GM18907 (cell line): ENCODE measurements around the gene ROCK2.

Experiments used
- ATAC-seq: cut with Tn5 transposase; IDR thresholded peaks from one replicate; pipeline ENCODE4 v1.9.1; 2021; ENCODE audit warnings: mild to moderate bottlenecking, moderate library complexity; ENCODE audit not compliant: unreplicated experiment

ROCK2 gene

DNA sequence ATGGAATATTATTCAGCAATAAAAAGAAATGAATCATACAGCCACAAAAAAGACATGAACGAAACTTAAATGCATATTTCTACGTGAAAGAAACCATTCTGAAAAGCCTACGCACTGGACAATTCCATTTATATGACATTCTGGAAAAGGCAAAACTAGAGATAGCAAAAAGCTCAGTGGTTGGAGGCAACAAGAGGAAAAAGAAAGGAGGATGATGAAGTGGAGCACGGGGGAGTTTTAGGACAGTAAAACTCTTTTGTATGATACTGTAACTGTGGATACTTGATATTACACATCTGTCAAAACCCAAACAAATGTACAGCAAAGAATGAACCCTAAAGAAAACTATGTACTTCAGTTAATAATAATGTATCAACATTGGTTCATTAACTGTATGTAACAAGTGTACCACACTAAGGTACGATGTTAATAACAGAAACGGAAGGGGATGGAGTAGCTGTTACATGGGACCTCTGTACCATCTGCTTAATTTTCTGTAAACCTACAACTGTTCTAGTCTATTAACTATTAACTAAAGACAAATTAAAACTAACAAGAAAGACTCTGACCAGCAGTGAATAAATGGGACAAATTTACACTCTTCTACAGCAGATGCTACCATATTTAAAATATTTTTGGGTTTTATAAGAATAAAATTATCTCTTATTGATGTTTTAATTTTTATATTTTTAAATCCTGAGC lies 31.5 kb downstream of the ROCK2 start:
- no peak for ATAC-seq

DNA sequence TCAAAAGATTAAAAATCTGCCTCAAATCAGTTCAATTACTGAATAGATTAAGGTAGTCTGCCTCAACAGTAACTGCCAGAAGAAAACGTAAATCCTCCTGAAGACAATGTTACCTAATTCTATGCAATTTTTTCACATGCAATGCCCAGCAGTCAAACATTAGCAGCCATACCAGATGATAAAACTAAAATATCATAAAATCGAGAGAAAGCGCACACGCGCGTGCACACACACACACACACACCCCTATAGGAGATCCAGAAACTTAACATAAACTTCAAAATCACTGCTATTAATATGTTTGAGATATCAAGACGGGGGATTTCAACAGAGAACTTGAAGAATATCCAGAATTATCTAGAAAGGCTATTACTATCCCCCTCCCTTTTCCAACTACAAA lies 32.9 kb downstream of the ROCK2 start:
- no peak for ATAC-seq

GRCh38 chr2:11310212-11310611 lies 34.2 kb downstream of the ROCK2 start:
- no peak for ATAC-seq

GRCh38 chr2:11309706-11310105 lies 34.7 kb downstream of the ROCK2 start:
- ATAC-seq: no peak

DNA sequence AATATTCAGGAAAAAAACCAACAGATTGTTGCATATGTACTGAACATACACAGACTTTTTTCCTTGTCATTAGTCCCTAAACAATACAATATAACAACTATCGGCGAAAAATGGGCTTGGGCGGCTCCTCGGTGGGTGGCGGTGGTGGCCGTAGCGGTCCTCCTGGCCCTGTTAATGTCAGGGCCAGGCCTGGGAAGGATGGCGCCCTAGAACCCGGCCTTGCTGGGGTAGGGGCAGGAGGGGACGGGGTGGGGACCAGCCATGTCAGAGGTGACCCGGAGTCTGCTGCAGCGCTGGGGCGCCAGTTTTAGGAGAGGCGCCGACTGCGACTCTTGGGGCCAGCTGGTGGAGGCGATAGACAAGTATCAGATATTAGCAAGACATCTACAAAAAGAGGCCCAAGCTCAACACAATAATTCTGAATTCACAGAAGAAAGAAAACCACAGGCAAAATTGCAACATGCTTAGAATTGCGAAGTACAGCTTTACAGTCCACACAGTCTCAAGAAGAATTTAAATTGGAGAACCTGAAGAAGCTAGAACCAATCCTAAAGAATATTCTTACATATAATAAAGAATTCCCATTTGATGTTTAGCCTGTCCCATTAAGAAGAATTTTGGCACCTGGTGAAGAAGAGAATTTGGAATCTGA lies 36.5 kb downstream of the ROCK2 start:
- no peak for ATAC-seq

GRCh38 chr2:11305958-11306357 lies 38.5 kb downstream of the ROCK2 start:
- no peak for ATAC-seq

GRCh38 chr2:11305338-11305737 lies 39.1 kb downstream of the ROCK2 start:
- no peak for ATAC-seq

GRCh38 chr2:11304476-11304875 lies 40.0 kb downstream of the ROCK2 start:
- no peak for ATAC-seq

DNA sequence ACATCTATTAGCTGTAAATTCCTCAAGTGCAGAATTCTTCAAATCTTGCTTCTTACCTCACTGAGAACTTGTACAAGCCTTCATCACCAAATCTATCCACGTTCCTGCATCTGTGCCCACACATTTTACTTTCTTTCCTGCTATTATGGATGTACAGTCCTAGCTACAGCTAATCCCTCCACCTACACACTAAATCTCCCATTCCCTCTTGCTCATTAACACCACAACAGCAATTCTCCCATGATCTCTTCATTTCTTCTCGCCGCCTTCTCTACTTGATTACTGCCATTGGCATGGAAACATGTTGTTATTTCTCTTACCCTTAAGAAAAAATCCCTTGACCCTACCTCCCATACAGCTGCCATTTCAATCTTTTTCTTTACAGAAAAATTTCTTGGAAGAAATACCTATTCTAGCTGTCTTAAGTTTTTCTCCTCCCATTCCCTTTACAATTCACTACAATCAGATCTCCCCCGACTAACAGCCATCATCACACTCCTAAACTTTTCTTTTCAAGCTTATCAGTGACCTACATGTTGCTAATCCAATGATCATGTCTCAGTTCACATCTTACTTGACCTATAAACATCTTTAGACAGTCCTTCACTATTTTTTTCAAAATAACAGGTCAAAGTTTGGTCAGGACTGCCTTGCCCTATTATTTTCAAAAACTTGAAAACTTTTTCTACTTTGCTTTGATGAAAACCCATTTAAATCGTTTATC lies 41.0 kb downstream of the ROCK2 start:
- no peak for ATAC-seq

GRCh38 chr2:11299439-11299838 lies 45.0 kb downstream of the ROCK2 start:
- ATAC-seq: no peak

- ATAC-seq: no peak
These were observed 45.8 kb downstream of the ROCK2 start for GRCh38 chr2:11298592-11298991.

GRCh38 chr2:11296401-11296800 lies 48.0 kb downstream of the ROCK2 start:
- ATAC-seq: no peak

DNA sequence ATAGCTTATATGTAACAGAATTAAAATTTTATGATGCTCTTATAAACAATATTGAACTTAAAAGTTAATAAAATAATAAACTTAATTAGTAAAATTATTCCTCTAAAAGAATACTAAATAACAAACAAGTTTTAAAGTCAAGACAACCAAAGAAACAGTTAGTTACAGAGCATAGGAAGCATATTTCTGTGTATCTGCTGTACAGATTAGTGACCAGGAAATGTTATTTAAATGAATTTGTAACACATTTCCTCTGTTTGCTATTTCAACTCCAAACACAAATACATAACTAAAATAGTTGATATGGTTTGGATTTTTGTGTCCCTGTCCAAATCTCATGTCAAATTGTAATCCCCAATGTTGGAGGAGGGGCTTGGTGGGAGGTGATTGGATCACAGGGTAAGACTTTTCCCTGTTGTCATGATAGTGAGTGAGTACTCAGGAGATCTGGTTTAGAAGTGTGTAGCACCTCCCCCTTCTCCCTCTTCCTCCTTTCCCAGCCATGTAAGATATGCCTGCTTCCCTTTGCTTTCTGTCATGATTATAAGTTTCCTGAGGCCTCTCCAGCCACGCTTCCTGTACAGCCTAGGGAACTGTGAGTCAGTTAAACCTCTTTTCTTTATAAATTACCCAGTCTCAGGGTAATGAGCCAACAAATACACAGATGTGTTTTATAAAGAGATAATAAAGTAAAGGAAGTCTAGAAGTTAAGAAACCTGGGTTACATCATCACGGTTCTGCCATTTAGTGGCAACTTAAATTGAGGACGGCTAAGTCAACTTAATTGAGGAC lies 51.8 kb downstream of the ROCK2 start:
- ATAC-seq: no peak

- no peak for ATAC-seq
These were observed 53.7 kb downstream of the ROCK2 start for GRCh38 chr2:11290713-11291112.

GRCh38 chr2:11290211-11290610 lies 54.2 kb downstream of the ROCK2 start:
- no peak for ATAC-seq

- ATAC-seq: no peak
These were observed 56.0 kb downstream of the ROCK2 start for GRCh38 chr2:11288431-11288830.

DNA sequence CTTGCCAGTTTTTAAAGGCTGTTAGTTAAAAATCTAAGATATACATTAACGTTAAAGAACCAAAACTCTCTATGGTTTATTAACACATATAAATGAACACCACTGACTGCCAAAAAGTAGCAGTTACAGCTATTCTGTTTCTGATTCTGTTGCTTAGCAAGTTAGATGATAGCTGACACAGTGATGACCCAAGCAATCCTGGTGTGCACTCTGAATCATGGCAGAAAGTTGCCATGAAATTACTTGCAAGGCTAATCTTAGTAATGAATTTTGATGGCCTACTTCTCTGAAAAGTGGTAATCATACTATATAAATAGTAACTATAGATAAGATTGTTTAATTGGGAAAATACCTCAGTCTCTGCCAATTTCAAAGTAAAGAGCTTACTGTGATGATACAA lies 57.7 kb downstream of the ROCK2 start:
- no peak for ATAC-seq

DNA sequence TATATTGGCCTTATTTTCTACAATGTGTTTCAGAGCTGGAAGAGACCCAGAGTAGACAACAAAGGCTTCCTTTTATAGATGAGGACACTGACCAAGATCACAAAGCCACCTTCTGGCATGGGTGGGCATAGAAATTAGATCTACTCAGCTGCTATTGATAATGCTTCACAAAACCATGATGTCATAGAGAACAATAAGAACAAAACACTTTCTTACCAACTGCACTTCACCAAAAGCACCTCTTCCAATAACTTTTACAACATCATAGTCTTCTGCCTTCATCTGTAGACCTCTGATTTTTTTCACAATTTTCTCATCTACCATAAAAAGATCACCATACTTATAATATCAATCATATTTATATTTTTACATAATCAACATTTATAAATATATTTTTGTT lies 58.1 kb downstream of the ROCK2 start:
- no peak for ATAC-seq

GRCh38 chr2:11285499-11285898 lies 58.9 kb downstream of the ROCK2 start:
- no peak for ATAC-seq

- ATAC-seq: no peak
These were observed 63.2 kb downstream of the ROCK2 start for GRCh38 chr2:11281186-11281585.

DNA sequence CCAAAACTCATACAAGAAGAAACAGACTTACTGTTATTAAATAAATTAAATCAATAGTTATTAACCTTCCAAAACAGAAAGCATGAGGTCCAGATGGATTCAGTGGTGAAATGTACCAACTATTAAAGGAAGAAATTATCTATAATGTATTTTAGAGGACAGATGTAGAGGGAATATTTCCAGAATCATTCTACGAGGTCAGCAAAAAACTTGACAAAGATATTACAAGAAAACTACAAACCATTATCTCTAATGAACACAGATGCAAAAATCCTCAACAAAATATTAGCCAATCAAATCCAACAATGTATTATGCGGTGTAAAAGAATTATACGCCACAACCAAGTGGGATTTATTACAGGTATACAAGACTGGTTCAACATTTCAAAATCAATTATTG lies 63.7 kb downstream of the ROCK2 start:
- ATAC-seq: no peak
